GM19397 (cell line): ENCODE measurements around the gene STMN3.
"Not testable (repeated sequence)": the region's sequence is repeated elsewhere in the genome, so short reads cannot be mapped to it uniquely, and the experiment has no call there.

ENCODE experiments used
- ATAC-seq: cut with Tn5 transposase; IDR thresholded peaks from one replicate; pipeline ENCODE4 v1.9.1; 2021; ENCODE audit warnings: mild to moderate bottlenecking, moderate library complexity; ENCODE audit not compliant: unreplicated experiment

STMN3 gene

DNA sequence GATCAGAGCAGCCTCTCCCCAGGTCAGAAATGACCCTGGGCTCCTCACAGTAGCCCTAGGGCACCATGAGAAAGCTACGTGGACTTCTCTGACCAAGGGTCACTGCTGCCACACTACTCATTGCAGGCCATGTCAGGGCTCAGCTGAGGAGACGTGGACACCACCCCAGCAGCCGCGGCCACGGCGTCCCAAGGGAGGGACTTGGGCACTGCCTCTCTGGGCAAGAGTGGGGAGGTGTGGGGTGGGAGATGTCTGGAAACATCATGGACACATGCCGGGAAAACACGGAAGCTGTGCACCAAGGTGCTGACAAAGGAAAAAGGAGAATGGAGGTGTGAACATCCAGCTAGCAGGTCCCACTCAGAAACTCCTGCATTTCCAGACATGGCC, 35.4 kb downstream of the STMN3 start:
- no peak for ATAC-seq

DNA sequence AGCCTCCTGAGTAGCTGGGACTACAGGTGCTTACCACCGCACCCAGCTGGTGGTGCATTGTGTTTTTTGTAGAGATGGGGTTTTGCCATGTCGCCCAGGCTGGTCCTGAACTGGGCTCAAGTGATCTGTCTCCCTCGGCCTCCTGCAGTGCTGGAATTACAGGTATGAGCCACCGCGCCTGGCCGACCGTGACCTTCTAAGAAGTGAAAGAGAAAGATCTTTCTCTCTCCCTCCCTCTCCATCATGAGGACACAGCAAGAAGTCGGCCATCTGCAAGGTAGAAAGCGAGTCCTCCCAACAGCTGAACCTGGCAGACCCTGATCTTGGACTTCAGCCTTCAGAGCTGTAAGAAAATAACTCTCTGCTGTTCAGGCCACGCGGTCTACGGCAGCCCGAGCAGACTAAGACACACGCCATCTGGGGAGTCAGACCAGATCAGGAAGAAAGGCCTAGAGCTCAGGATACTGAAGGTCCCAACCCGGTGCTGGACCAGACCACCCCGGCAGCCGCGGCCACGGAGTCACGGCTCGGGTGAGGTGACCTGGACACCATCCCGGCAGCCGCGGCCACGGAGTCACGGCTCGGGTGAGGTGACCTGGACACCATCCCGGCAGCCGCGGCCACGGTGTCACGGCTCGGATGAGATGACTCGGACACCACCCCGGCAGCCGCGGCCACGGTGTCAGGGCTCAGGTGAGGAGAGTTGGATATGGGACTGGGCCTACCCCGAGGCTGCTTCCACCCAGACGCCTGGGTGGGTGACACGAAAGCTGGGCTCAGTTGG, 35.9 kb downstream of the STMN3 start:
- ATAC-seq = no peak

DNA sequence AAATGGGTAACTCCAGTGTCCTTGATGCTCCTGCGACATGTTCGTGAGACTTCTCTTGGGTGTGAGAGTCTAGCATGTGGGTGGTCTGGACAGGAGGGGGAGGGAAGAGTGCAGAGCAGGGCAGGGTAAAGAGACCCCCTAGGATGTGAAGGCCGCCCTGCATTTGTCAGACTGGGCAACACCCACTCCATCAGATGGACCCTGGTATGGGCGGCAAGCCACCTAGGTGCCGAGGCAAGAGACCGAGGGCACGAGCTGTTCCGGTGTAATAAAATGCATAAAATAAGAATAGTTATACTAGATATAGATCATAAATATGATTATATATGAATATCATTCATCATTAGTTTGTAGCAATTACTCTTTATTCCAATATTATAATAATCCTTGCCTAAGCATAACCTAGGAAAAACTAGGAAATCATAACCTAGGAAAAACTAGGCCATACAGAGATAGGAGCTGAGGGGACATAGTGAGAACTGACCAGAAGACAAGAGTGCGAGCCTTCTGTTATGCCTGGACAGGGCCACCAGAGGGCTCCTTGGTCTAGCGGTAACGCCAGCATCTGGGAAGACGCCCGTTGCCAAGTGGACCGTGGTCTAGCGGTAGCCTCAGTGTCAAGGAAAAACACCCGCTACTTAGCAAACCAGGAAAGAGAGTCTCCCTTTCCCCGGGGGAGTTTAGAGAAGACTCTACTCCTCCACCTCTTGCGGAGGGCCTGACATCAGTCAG, 39.2 kb downstream of the STMN3 start:
- not testable (repeated sequence) for ATAC-seq

DNA sequence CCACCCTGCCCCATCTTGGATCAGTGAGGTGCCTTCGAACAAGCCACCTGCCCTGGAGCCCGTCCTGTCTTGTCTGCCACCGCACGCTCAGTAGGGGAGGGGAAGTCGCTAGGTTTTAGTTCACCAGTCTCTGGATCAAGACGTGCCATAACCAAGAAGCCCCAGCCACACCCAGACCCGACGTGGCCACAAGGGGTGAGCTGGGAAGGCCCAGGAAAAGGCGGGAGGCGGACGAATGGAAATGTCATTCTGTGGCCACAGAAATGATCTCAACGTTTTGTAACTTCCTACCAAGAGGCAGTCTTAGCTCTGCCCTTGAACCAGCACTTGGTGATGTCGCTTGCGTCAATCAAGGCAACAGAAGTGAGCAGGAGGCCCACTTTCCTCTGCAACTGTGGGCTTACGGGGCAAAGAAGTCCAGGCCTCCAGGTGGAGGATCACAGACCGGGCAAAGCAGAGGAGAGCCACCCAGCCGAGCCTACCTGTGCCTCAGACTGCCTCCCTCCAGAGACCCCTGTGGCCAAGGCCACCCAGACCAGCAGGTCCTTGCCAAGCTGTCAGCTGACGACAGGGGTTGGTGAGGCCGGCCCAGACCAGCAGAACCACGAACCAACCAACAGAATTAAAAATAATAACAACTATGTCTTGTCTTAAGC, 40.8 kb downstream of the STMN3 start:
- ATAC-seq = no peak

DNA sequence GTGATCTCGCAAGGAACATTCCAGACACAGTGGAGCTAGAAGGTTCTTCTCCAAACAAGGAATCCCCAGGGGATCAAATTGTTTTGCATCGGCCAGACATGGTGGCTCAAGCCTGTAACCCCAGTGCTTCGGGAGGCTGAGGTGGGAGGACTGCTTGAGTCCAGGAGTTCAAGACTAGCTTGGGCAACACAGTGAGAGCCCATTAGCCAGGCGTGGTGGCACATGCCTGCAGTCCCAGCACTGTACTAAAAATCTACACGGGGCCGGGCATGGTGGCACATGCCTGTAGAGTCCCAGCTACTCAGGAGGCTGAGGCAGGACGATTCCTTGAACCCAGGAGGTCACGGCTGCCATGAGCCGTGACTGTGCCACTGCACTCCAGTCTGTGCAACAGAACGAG, 41.6 kb downstream of the STMN3 start:
- ATAC-seq = no peak

DNA sequence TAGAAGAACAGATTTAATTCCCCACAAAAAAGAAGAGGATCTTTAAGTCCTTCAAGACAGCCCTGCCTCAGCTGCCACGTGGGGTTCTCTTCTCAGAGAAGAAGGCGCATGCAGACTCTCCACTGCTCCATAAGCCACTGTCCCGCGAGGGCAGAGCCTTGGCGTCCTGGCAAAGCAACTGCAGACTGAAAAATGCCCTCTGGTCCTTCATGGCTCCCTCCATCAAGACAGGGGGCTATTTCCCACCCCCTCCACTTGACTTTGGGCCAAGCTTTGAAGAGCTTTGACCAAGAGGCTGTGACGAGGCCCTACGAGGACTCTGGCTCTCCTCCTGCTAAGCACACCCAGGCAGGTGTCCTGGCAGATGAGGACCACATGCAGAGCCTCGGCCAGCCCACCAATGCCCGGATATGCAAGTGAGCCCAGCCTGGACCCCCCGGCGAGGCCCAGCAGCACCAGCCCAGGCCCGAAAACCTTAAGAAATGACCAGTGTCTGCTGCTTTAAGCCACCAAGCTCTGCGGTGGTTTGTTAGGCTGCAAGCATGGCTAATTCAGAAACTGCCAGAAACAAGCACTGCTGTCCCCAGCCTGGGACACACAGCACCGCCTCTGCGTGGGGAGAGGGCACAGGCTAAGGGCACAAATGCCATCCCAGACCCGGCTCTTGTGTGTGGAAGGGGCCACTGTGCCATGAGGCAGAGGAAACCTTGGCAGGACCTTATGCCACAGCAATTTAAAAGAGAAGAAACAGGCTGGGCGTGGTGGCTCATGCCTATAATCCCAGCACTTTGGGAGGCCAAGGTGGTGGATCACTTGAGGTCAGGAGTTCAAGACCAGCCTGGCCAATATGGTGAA, 42.4 kb downstream of the STMN3 start:
- ATAC-seq = no peak

DNA sequence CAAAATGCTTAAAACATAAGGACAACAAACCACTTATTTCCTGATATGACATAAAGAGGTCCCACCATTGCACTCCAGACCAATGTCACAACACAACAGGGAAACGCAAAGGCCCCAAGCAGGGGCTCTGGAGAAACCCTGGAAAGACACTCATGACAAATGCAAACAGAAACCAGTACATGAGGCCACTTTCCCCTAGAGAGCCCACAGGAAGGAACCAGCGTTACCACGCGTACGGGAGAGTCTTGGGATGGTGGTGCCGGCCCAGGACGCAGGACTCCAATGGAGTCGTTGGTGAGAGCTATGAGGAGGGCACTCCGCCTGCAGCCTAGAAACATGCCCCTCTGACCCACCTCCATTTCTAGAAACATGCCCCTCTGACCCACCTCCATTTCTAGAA, 46.5 kb downstream of the STMN3 start:
- no peak for ATAC-seq

DNA sequence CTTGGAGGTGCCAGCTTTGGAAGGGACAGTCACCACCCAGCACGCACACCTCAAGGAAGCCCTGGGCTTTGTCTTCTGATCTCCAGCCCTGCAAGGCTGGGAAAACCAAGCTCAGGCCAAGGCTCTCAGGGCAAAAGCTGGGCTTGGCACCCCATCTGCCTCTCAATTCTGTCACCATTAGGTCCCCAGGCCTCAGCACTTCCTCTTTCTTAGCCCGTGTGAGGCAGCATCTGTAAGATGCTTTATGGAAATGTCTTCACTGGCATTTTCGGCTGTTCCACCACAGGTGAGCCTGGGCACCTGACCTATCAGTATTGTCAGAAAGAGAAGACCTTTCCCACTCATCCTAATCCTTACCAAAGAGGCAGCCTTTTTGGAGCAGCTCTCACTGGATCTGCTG, 50.9 kb downstream of the STMN3 start:
- no peak for ATAC-seq

DNA sequence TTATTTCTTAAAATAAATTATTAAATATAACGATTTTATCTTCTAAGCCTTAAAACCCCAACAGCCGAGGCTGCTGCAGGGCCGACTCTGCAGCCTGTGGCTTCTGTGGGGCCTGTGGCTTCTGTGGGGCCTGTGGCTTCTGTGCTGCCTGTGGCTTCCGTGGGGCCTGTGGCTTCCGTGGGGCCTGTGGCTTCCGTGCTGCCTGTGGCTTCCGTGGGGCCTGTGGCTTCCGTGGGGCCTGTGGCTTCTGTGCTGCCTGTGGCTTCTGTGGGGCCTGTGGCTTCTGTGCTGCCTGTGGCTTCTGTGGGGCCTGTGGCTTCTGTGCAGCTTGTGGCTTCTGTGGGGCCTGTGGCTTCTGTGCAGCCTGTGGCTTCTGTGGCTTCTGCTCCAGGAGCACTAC, 51.5 kb downstream of the STMN3 start:
- not testable (repeated sequence) for ATAC-seq

DNA sequence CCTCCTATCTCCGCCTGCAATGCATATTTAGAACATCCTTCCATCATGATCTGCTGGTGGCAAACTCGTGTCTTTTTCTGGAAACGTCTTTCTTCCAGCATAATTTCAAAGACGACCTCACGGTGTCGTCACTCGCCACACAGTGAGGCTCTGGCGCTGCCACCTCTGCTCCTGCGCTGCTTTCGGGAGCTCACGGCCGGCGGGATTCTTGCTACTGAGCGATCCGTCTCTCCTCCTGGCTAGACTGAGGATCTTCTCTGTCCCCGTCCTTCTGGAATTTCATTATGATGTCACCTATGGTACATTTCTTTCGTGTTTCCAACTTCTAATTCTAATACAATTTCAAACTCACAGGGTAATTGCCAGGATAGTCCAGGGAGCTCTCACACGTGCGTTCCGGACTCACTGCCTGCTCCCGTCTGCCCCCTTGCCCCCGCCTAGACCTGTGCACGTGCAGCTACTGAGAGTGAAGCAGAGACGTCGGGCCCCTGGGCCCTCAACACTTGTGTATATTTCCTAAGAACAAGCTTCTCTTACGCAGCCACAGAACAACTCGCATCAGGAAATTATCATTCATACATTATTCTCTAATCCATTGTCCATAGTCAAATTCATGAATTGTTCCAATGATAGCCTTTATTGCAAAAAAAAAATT, 53.7 kb downstream of the STMN3 start:
- ATAC-seq = no peak

DNA sequence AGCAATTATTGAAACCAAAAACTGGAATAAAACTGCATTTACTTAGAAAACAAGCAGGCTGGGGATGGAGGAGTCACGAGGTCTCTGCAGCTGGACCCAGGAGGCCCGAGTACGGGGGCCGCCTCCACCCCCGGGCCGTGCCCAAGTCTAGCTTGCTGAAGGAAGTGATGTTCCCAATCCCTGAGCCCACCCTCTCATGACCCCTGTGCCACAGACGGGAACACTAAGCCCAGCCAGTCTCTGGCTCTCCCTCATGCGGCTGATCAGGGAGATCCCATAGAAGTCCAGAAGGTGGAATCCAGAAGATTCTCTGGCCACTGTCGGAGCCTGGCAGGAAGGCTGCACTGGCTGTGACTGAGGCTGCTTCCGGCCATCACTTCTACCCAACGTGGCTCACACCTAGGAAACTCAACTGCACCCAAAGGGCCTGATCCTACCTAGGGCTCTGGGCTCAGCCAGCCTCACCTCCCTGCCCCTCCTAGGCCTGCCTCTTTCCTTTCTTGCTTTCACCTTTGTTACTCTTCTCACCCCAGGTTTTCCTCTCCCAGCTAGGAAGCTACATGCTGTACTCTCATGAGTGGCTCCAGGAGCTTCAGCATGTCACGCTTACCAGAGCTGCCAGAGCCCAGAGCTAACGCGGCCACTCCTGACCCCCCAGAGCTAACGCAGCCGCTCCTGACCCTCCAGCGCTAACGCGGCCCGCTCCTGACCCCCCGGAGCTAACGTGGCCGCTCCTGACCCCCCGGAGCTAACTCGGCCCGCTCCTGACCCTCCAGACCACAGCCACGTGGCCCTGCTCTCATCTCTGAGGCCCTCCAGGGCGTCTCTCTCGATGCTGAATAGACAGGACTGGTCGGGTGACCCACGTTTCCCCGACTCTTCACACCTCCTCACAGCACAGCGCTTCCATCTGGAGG, 54.5 kb downstream of the STMN3 start:
- no peak for ATAC-seq

DNA sequence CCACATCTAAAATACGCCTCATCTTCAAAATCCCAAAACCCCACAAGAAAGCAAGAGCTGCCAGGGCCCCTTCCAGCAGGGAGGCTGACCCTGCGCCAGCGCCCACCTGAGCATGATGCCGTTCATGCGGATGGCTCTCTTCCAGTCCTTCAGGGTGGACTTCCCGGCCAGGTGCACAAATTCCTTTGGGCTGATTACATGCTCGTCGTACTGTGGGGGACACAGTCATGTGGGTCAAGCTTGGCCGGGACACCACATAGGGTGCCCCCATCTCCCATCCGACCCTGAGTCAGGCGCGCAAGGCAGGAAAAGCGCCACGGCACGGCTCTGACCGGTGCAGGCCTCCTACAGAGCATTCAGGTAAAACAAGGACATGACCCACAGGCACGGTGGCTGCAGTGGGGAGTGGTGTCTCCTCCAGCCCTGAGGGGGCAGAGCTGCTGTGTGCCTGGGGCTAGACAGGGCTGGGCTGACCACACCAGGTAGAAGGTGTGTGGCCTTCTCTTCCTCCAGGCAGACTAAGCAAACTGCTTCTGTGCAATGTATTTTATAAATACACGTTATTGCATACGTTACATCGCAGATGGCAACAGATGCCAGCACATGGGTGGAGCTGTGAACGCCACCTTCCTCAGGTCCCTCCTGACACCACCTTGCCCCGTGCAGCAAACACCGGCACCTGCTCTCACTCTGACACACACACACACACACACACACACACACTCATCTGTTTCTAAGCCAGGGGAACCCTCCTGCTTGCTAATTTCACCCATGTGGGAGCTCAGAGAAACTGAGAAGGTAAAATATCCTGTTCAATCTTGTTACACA, 55.4 kb downstream of the STMN3 start:
- no peak for ATAC-seq

DNA sequence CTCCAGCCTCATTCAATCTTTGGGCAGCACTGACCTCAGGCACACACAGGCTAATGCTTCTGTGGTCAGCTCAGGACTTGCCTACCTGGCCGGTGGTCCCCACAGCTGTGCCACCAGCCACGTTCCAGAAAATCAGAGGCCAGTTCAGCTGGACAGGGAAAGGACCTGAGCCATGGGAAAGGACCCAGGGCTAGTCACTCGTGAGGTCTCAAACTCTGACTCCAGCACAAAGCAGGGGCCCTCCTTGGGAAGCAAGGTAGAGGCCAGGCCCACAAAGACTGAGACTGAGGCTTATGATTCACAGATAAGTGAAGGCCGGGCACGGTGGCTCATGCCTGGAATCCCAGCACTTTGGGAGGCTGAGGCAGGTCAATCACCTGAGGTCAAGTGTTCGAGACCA, 56.8 kb downstream of the STMN3 start:
- no peak for ATAC-seq

DNA sequence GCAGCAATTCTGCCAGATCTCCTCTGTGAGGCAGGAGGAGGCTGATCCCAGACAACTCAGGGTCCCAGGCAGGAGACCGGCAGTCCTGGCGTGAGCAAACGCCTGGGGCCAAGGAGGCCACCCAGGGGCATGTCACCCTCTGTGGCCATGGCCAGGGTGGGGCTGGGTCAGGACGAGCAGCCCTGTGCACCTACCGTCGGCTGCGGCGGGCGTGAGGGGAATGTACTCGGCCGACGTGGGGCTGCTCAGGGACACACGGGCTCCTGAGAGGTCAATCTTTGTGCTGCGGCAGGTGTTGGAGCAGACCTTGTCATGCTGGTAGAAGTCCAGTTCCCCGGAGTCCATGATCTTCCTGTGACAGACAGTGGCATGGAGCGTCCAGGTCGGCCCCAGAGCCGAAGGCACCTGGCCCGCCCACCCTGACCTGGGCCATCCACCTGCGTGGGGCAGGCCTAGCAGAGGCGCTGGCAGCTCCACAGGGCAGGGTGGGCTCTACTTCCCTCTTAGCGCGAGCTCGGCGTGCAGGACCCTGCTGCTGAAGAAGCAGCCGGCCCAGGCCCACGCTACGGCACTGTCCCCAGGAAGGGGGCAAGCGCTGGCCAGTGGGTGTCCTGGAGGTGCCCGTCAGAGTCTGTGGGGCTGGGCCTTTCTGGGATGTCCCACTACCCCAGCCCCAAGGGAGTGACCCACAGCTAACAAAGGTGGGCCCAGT, 57.7 kb downstream of the STMN3 start:
- no peak for ATAC-seq

DNA sequence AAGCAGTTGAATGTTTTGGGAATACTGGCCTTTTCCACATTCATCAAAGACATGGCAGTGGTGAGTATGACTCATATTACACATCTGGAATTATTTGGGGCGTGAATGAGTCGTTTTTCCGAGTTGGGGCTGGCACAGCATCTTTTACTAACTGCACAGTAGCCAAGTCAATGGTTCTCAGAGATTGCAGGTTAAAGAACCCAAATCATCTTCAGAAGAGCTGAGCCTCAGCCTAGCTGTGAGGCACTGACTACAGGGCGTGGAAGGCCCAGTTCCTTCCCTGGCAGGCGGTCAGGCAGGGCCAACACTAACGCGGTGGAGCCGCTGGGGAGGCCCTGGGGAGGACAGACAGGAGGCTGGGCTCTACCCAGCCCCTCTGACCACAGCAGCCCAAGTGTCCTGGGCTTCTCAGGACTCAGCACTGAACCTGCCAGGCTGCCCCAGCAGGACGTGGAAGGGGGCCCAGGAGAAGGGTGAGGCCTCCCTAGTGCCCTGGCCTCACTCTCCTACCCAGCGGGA, 59.1 kb downstream of the STMN3 start:
- no peak for ATAC-seq

DNA sequence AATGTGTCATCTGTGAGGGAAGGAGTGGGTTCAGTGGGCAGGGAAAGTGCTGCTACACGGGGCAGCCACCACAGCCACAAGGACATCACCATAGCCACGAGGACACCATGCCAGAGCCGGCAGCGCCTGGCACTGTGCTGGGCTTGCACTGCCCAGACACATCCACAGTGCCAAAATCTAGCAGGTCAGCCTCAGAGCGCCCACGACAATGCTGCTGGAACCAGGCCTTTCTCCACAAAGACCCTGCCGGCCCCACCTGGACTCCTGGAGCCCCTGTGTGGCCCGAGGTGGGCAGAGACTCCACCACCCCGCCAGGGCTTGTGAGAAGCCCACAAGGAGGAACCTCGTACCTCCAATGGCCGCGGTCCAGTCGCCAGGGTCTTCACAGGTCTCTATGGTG, 60.6 kb downstream of the STMN3 start:
- ATAC-seq = no peak

DNA sequence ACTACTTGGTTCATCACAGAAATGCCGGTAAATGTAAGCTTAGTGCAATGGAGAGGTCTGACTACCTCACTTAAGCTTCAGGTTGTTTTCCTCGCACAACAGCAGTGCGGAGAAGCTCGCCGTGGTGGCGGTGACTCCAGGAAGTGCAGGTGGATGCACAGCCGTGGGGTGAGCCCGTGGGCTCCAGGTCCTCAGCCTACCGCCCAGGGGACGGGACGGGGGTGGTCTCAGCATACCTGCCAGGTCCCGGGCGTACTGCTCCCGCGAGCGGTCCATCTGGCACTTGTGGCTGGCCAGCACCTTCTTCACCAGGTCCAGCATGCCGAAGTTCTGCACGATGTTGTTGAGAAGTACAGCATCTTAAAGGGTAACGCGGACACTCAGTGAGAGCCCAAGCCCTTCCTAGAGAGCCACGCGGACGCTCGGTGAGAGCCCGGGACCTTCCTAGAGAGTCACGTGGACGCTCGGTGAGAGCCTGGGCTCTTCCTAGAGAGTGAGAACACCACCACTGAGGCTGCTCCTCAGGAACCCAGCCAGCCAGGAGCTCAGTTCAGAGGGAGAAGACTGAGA, 61.4 kb downstream of the STMN3 start:
- ATAC-seq = no peak
